ENCODE measurements around the gene KRTAP5-5. TPM values are rescaled to one million over a fixed set of nuclear protein-coding genes. Genes with fewer than 3 reads are reported as not detected.

The KRTAP5-5 gene
- total RNA-seq, 1 experiment from 2014 or later: not detected

DNA sequence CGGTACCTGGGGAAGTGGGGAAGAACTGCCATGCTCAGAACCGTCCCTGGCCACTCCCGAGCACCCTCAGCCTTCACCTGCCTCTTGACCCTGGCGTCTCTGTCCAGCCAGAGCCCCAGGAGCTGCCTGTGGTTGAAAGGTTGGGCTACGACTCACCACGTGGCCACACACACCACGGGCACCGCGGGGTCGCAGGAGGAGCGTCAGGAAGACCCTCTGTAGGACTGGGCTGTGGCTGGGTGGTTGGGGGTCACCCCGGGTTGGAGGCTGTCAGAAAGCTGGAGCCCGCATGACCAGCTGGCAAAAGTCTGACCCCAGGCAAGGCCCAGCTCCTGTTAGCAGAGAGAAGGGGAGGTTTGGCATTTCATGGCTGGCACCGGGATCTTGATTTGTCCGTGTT lies 11.5 kb downstream of the KRTAP5-5 start:
- POLR2A ChIA-PET (ENCODE audit: low non-redundant PET): no interaction called here
- no TSS peak for BruUV-seq (replicated peaks)
- no peaks in the 10 kb centered on the region for H3K36me3 ChIP-seq (ENCODE audit: insufficient read depth, low read length, poor library complexity, severe bottlenecking)
- no peaks in the 10 kb centered on the region for H3K4me1 ChIP-seq (ENCODE audit: insufficient read depth, low read length, poor library complexity, severe bottlenecking)
- H3K4me3 ChIP-seq (ENCODE audit: low read depth, low read length, poor library complexity, severe bottlenecking): no peak overlapping the region
- no peaks in the 10 kb centered on the region for H3K27me3 ChIP-seq (replicated peaks; ENCODE audit: insufficient read depth, low read depth, low read length, poor library complexity)
- DNase-seq (ENCODE audit: low spot score): no peak
- TF ChIP-seq EZH2 (IDR thresholded peaks at IDR 0.05; ENCODE audit: borderline replicate concordance, low read depth, low read length, poor library complexity, severe bottlenecking): no peak
- TF ChIP-seq, protein P1, sequence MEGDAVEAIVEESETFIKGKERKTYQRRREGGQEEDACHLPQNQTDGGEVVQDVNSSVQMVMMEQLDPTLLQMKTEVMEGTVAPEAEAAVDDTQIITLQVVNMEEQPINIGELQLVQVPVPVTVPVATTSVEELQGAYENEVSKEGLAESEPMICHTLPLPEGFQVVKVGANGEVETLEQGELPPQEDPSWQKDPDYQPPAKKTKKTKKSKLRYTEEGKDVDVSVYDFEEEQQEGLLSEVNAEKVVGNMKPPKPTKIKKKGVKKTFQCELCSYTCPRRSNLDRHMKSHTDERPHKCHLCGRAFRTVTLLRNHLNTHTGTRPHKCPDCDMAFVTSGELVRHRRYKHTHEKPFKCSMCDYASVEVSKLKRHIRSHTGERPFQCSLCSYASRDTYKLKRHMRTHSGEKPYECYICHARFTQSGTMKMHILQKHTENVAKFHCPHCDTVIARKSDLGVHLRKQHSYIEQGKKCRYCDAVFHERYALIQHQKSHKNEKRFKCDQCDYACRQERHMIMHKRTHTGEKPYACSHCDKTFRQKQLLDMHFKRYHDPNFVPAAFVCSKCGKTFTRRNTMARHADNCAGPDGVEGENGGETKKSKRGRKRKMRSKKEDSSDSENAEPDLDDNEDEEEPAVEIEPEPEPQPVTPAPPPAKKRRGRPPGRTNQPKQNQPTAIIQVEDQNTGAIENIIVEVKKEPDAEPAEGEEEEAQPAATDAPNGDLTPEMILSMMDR (conservative IDR thresholded peaks at IDR 0.05; ENCODE audit: low read depth, low read length): no peak
- no peaks in the 10 kb centered on the region for H3K9me3 ChIP-seq (ENCODE audit: low read depth, low read length, poor library complexity, severe bottlenecking)
- no peak overlapping the region for H3K27ac ChIP-seq (ENCODE audit: low read depth, low read length, poor library complexity, severe bottlenecking)
- intact Hi-C loops (cut with micrococcal nuclease; ENCODE audit: unreplicated experiment): no loop called here
- CTCF ChIA-PET: no interaction called here

DNA sequence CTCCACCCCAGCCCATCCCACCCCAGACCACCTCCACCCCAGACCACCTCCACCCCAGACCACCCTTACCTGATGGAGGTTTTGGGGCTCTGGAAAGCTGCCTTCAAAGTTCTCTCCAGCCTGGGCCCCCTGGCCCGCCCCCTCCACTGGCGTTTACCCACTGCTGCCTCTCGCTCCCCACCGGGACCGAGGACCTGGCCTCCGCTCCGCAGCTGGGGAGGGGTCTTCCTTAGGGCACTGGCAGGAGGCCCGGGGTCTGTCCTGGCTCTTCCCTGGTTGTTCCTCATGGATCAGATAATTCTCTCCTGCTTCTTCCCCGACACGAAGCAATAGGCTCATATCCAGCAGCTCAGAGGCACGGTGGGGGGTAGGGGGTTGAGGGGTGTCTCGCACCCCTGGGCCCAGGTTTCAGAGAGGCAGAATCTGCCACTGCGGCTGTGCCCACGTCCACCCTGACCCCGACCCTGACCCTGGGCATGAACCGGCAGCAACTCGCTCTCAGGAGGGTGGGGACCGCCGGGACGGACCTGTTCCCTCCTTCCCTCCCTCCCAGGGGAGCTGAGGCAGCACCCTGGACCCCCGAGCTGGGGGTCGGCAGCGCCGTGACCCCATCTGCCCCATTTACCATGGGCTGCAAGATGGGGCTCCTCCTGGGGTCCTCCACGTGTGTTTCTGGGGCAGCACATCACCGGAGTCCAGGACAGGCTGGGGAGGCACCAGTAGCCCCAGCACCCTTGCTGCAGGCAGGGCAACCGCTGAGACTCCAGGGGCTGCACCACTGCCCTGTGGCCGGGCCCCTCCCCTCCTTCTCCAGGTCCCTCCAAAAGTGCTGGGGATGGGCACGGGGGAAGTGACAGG lies 12.9 kb downstream of the KRTAP5-5 start:
- BruUV-seq (replicated peaks): no TSS peak
- no peak for DNase-seq (ENCODE audit: low spot score)
- CTCF ChIA-PET: no interaction called here
- no peaks in the 10 kb centered on the region for H3K4me1 ChIP-seq (ENCODE audit: insufficient read depth, low read length, poor library complexity, severe bottlenecking)
- TF ChIP-seq EZH2 (IDR thresholded peaks at IDR 0.05; ENCODE audit: borderline replicate concordance, low read depth, low read length, poor library complexity, severe bottlenecking): no peak
- TF ChIP-seq, protein P1 (conservative IDR thresholded peaks at IDR 0.05; ENCODE audit: low read depth, low read length): no peak
- H3K27ac ChIP-seq (ENCODE audit: low read depth, low read length, poor library complexity, severe bottlenecking): no peak overlapping the region
- no peak overlapping the region for H3K4me3 ChIP-seq (ENCODE audit: low read depth, low read length, poor library complexity, severe bottlenecking)
- POLR2A ChIA-PET (ENCODE audit: low non-redundant PET): no interaction called here
- no peaks in the 10 kb centered on the region for H3K27me3 ChIP-seq (replicated peaks; ENCODE audit: insufficient read depth, low read depth, low read length, poor library complexity)
- no peaks in the 10 kb centered on the region for H3K36me3 ChIP-seq (ENCODE audit: insufficient read depth, low read length, poor library complexity, severe bottlenecking)
- intact Hi-C loops (cut with micrococcal nuclease; ENCODE audit: unreplicated experiment): no loop called here
- H3K9me3 ChIP-seq (ENCODE audit: low read depth, low read length, poor library complexity, severe bottlenecking): no peaks in the 10 kb centered on the region

DNA sequence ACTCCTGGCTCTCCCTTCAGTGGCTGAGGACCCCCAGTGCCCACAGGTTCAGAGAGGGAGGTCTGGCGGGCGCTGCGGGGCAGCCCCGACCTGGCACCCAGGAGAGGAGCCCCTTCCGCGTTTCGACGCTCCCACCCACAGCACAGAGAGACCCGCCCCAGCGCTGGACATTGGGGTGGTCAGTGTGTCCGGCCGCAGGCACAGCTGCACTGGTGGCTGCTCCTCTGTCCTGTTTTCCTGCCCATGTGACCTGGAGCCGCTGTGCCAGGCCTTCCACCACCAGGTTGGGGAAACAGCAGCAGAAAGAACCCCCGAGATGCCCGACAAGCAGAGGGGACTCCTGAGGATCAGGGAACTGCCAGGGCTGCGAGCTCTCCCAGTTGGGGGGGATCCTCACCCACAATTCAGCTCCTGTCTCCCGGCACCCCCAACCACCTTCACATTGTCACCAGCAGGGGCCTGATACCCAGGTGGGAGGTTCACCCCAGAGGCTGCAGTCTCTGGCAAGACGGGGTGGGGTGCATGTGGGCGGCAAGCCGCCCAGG lies 13.6 kb downstream of the KRTAP5-5 start:
- ChIA-PET CTCF (no interaction called here), POLR2A (ENCODE audit: low non-redundant PET) (no interaction called here)
- intact Hi-C loops (cut with micrococcal nuclease; ENCODE audit: unreplicated experiment): no loop called here

More for the DNA sequence above, 13.6 kb downstream of the KRTAP5-5 start:
- TF ChIP-seq, protein P1 (conservative IDR thresholded peaks at IDR 0.05; ENCODE audit: low read depth, low read length): no peak
- no peak for TF ChIP-seq EZH2 (IDR thresholded peaks at IDR 0.05; ENCODE audit: borderline replicate concordance, low read depth, low read length, poor library complexity, severe bottlenecking)
- Histone ChIP-seq H3K36me3 (ENCODE audit: insufficient read depth, low read length, poor library complexity, severe bottlenecking) (no peaks in the 10 kb centered on the region), H3K4me3 (ENCODE audit: low read depth, low read length, poor library complexity, severe bottlenecking) (no peak overlapping the region), H3K9me3 (ENCODE audit: low read depth, low read length, poor library complexity, severe bottlenecking) (no peaks in the 10 kb centered on the region), H3K27ac (ENCODE audit: low read depth, low read length, poor library complexity, severe bottlenecking) (no peak overlapping the region), H3K27me3 (replicated peaks; ENCODE audit: insufficient read depth, low read depth, low read length, poor library complexity) (no peaks in the 10 kb centered on the region), H3K4me1 (ENCODE audit: insufficient read depth, low read length, poor library complexity, severe bottlenecking) (no peaks in the 10 kb centered on the region)
- BruUV-seq (replicated peaks): no TSS peak
- DNase-seq (ENCODE audit: low spot score): no peak

All from A673 (cell line).